ENCODE measurements around the gene CTSH. TPM values are rescaled to one million over a fixed set of nuclear protein-coding genes. Genes with fewer than 3 reads are reported as not detected.

CTSH gene
- total RNA-seq, 4 donors from 2014 or later: 110 to 351 (median 203) TPM

DNA sequence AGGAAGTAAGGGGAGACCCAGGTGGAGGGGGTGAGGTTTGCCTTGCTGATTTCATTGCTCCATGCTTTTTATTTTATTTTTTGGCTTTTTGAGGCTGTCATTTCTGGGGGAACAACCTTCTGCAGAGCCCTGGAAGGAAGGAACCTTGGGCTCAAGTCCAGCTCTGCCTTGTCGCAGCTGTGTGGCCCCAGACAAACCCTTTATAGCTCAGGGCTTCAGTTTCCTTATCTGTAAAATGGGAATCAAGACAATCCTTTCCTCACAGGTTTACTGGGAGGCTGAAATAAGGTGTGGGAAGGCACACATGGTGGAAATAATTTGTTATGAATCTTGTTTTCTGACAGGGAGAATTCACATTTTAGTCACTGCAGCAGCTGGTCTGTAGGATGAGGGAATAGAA, 45.4 kb upstream of the CTSH start:
- no peak for TF ChIP-seq CTCF (IDR thresholded peaks at IDR 0.05)
- DNase-seq (ENCODE audit: low spot score) (no peak), ATAC-seq (ENCODE audit: low FRiP score) (no peak)

DNA sequence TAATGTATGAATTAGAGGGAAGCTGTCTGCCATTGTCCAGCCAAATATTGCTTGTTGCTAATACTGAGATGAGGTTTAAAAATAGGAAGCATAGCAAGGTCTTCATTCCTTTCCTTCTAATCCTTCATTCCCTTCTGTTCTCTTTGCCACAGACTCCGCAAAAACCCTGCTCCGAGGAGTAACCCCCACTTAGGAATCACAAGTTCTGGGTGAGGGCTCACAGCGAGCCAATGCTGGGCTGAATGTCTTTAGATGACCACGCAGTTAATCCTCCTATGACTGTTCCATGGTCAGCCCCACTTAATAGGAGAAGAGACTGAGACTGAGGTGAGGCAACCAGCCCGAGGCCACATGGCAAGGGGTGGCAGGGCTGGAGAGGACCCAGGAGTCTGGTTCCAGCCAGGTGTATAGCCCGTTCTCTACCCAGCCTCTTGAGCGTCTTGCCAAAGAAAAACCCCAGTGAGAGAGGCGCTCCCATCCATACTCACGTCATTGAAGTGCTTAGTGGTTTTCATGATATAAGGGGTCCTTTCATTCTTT, 44.9 kb upstream of the CTSH start:
- no peak for TF ChIP-seq CTCF (IDR thresholded peaks at IDR 0.05)
- no peak for DNase-seq (ENCODE audit: low spot score)
- no peak for ATAC-seq (ENCODE audit: low FRiP score)

- DNase-seq (ENCODE audit: low spot score): no peak
- no peak for TF ChIP-seq CTCF (IDR thresholded peaks at IDR 0.05)
- ATAC-seq (ENCODE audit: low FRiP score): peak; percentile 80
These were observed 43.6 kb upstream of the CTSH start for GRCh38 chr15:78988361-78988911.

DNA sequence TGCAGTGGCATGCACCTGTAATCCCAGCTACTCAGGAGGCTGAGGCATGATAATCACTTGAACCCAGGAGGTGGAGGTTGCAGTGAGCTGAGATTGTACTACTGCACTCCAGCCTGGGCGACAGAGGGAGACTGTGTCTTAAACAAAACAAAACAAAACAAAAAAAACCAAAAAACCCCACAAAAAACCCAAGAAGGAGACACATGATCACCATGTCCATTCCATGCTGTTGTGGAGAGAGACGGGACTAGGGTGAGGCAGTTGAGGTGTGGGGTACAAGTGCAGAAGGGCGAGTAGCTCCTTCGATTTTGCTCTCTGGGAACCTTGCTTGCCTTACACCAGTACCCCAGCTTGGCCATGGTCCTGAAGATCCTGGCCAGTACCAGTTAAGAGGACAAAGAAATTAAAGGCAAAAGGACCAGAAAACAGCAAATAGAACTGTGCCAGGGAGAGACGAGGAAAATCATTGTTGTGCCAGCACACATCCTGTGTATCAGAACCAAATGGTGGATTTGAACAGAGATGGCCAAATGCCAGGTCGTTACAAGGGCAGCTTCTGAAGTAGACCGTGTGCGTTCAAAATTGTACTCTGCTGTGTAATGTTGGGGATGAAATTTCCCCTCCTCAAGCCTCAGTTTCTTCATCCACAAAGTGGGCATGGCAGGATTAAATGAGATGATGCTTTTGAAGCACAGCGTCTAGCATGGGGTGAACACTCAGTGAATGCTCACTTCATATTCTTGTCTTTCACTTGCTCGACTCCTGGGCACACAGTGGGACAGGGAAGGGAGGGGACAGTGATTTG, 42.9 kb upstream of the CTSH start:
- ATAC-seq (ENCODE audit: low FRiP score) (no peak), DNase-seq (ENCODE audit: low spot score) (no peak)
- TF ChIP-seq CTCF (IDR thresholded peaks at IDR 0.05): no peak

- no peak for ATAC-seq (ENCODE audit: low FRiP score)
- no peak for TF ChIP-seq CTCF (IDR thresholded peaks at IDR 0.05)
- DNase-seq (ENCODE audit: low spot score): no peak
These were observed 41.1 kb upstream of the CTSH start for GRCh38 chr15:78985859-78986475.

DNA sequence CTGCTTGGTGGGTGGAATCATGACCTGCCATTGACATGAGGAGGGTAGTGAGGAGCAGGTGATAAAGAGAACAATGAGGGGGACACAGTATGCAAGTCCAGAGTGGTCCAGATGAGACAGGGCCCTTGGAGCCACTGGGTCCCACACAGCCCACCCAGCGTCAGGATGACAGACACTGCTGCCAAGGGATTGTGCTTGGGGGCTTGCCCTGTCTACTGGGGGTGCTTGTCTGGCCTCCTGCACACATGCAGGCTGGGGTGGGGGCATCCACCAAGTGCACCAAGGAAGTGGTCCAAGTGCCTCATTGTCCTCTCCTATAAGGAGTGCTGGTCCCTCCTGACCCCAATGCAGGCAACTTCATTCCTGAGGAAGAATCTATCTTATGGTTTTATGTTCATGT, 39.2 kb upstream of the CTSH start:
- DNase-seq (ENCODE audit: low spot score) (no peak), ATAC-seq (ENCODE audit: low FRiP score) (no peak)
- TF ChIP-seq CTCF (IDR thresholded peaks at IDR 0.05): no peak
